Activated CD8-positive, alpha-beta memory T cell treated with anti-CD3 and anti-CD28 coated beads for 4 hours (primary cell): ENCODE data around the gene YPEL4.

Source experiments
- DNase-seq, 2 donors: peaks; one replicate each; pipeline ENCODE4 v3.0.0-alpha.2; 2020; ENCODE audit warnings: low read depth in 2 of 2

The YPEL4 gene

DNA sequence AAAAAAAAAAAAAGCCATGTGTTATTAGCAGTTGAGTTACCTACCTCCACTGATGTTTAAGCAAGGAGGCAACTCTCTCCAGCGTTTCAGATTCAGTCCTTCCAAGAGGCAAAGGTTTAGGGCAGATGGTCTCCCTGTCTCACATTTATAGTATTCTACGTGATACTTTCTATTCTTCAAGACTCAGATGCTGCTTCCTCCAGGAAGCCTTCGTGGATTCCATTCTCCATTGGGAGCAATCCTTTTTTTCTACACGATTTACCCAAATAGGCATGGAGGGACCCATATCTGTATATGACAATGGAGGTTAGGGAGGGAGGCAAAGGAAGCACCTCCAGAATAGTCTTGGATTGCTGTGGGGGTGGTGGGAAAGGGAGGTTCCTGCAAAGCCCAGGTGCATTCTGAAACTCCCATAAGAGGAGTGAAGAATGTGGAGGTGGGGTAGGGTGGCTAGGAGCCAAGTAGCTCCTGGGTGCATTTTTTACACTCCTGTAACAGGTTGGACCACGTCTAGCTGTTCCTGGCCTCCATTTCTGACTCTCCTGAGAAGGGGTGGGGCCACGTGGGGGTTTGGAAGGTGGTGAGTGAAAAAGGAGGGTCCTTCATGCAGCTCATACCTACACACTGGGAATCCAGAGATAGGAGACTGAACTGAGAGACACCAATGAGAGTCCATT lies 16.2 kb downstream of the YPEL4 start:
- no peak for DNase-seq

DNA sequence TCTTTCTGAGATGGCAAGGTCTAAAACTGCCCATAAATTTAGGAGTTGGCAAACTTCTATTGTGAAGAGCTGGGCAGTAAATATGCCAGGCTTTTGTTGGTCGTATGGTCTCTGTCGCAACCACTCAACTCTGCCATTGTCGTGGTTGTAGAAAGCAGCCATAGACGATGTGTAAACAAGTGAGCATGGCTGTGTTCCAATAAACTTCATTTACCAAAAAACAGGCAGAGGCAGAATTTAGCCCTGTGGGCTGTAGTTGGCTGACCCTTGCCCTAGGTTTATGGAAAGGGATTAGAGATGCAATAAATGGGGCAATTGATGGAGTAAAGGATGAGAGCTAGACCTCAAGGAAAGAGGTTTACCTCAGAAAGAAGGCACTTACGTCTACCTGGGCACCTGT lies 17.6 kb downstream of the YPEL4 start:
- no peak for DNase-seq

- DNase-seq, result no peak
Observed at GRCh38 chr11:57630171-57630570, 19.5 kb downstream of the YPEL4 start.

DNA sequence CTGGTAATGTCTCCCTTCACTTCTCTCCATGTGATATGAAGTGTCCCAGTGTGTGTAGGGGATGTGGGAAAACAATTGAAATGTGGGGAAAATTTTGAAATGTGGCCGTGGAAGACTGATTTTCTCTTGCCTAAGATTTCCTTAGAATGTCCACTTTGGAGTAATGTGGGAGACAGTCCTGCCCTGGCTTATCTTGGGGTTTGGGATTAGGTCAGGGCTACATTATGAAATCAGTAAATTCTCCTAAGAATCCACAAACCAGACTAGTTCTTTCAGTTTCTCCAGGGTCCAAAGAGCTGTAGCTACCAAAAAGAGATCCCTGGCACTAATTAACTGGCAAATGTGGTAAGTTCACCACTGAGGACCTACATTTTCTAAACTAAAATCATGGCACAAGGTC lies 22.8 kb downstream of the YPEL4 start:
- no peak for DNase-seq

DNA sequence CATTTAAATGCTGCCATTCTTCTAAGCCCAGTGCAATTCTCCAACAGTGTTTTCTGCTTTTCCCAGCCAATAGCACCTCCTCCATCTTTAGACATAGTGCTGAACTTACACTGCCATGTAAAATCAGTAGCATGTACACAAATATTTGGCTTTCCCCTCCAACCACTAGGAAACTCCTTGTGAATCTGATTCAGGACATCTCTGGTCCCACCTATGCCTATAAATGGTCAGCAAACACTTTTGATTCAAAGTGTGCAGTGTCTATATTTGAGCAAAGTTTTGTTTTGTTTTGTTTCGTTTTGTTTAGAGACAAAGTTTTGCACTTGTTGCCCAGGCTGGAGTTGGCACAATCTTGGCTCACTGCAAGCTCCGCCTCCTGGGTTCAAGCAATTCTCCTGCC lies 24.8 kb downstream of the YPEL4 start:
- DNase-seq, result no peak

DNA sequence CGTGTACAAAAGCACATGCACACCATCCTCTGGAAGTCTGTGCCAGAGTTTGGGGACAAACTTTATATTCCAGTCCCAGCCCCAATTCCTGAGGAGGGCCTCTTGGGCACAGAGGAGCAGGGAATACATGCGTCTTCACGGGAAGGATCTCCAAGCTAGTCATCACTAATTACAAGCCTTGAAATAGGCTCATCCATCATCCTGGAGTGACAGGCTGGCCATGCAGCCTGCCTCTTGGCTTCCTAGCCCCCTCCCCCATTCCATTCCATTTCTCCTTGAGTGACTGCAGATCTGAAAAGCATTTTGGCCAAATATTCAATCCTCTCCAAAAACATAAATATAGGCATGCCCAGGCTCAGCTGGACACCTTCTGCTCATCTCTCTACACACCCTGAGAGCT lies 27.4 kb downstream of the YPEL4 start:
- no peak for DNase-seq

DNA sequence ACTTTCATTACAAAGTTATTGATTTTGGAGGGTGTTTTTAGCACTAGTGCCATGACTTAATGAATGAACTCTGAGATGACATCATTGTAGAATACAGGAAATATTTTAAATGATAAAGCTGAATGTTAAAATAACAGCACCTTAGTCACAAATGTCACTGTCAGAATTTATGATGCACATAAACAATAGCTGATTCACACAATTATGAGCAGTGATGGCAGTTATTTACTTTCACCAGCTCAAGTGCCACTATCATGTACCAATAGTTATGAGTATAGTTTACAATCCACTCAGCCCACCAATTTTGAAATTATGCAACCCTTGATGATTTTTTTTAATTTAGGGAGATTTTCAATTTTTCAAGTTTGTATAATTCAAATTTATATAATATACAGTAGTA lies 29.2 kb downstream of the YPEL4 start:
- DNase-seq, result no peak

DNA sequence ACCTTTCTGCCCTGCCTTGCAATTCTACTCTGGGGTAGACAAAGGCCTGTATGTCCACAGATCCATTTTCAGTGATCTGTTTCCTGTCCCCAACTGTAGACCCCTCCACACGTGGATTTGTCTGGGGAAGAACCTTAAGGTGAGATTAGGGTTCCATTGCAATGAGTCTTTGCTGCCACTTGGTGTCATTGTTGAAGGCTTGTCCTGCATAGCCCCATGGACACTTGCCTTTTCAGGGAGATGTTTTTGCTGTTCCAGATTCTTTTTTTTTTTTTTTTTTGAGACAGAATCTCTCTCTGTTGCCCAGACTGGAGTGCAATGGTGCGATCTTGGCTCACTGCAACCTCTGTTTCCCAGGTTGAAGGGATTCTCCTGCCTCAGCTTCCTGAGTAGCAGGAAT lies 30.4 kb downstream of the YPEL4 start:
- no peak for DNase-seq

DNA sequence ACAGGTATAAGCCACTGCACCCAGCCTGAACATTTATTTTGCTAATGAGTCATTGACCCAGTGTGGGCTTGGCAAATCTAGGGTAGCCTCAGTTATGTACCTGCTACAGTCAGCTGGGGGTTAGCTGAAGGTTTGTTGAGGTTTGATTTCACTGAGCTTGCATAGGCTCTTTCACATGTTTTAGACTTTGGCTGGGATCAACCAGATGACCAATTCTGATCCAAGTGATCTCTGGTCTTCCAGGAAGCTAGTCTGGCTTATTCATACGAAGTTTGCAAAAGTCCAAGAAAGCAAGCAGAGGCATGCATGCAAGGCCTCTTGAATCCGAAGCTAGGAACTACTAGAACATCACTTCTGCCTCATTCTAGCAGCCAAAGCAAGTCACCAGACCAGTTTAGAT lies 31.3 kb downstream of the YPEL4 start:
- DNase-seq, result no peak

- DNase-seq, result no peak
Observed at GRCh38 chr11:57616595-57616994, 33.1 kb downstream of the YPEL4 start.

DNA sequence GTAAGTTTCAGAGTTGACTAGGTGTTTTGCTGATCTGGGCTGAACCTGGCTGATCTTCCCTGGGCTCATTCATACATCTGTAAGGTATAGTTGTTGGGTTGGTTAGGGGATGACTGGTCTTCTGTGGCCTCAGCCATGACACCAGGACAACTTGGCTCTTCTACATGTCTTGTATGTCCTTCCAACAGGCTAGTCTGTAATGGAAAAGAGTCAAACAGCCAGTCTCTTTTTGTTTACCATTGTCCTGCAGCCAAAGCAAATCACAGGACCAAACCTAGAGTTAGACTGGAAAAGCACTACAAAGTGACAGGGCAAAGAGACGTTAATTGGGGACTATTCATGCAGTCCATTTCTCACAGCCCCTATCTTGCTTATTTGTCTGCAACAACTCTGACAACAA lies 34.4 kb downstream of the YPEL4 start:
- DNase-seq, result no peak

DNA sequence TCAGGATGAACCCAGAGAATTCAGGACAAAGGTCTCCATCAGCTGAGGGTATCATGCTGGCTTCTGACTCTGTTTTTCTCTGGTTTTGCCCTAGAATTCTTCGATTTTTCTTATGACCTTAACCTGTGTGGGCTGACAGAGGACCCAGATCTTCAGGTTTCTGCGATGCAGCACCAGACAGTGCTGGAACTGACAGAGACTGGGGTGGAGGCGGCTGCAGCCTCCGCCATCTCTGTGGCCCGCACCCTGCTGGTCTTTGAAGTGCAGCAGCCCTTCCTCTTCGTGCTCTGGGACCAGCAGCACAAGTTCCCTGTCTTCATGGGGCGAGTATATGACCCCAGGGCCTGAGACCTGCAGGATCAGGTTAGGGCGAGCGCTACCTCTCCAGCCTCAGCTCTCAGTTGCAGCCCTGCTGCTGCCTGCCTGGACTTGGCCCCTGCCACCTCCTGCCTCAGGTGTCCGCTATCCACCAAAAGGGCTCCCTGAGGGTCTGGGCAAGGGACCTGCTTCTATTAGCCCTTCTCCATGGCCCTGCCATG lies 35.4 kb downstream of the YPEL4 start:
- DNase-seq, result no peak

DNA sequence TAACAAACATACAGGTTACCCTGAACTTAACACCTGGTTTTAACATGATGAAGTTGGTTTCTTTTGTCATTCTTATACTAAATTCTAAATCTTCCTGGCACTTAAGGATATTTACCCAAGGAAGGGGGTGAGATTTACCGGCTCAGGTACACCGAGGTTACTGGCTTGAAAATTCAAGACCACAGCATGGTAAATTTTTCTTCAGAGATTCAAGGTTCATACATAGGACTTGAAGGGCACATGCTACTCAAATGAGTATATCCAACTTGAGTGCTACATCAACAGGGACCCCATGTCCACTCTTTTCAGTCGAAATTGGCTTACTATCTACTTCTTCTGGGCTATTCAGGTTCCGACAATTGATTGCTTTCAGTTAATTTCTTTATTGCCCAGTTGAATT lies 39.5 kb downstream of the YPEL4 start:
- no peak for DNase-seq

DNA sequence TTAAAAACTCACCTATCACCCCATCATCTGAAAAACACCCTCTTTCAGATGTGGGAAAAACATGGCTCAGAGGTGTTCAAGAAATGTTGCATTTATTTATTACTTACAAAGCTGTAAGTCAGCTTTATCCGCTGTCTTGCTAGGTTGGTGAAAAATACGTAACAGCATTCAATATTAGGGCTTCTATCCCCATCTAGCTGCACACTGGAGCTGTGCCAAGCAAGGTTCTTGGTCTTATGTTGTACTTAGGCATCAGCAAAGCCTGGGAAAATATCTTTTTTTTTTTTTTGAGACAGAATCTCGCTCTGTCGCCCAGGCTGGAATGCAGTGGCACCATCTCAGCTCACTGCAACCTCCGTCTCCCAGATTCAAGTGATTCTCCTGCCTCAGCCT lies 44.7 kb downstream of the YPEL4 start:
- DNase-seq, result no peak

- no peak for DNase-seq
Observed at GRCh38 chr11:57604296-57605027, 45.2 kb downstream of the YPEL4 start.

DNA sequence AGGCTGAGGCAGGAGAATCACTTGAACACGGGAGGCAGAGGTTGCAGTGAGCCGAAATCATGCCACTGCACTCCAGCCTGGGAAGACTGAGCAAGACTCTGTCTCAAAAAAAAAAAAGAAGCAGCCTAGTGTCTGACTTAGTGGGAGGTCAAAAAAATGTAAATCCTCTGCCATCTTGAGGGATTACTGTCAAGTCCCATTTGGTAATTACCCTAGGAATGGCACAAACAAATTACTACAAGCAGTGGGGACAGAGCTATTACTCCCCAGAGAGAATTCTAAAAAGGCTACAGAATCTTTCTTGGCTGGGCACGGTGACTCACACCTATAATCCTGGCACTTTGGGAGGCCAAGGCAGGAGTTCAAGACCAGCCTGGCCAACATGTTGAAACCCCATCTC lies 48.4 kb downstream of the YPEL4 start:
- DNase-seq, result no peak

DNA sequence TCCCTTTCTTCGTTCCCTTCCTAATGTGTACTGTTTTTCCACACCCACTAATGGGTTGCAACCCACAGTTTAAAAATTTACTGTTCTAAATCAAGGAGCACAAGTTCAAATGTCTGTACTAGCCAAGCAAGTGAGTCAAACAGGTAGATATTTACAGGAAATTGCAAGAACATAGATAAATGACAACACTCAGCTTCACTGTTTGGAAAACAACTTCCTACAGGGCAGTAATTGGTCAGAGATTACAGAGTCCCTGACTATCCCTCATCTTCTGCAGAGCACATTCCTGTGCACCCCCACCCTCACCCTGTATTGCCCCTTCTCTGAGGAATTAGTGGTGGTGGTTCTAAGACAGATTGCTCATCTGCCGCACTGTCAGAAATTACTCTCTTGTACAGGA lies 50.3 kb downstream of the YPEL4 start:
- DNase-seq, result no peak

- no peak for DNase-seq
Observed at GRCh38 chr11:57598831-57599155, 50.9 kb downstream of the YPEL4 start.

- DNase-seq, result no peak
Observed at GRCh38 chr11:57597916-57598830, 51.5 kb downstream of the YPEL4 start.

DNA sequence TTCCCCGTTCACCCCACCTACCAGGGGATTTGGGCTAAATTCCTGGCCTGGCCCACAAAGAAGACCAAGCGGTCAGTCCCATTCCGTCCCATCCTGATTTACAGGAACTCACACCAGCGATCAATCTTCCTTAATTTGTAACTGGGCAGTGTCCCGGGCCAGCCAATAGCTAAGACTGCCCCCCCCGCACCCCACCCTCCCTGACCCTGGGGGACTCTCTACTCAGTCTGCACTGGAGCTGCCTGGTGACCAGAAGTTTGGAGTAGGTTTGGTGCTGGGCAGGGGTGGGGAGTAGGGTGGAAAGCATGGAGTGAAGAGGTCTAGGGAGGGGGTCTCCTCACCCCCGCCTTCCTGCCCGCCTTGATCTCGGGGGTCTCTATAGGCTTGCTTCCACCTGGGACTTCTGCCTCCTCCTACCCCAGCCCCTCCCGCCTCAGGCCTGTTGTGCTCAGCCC lies 52.2 kb downstream of the YPEL4 start, which contains the start of gene SERPING1:
Gene SERPING1 (plus strand): TSS at position 225 of the 455 bp plus-strand sequence. CDS start 586 bp downstream, outside the sequence.
- DNase-seq, result no peak

DNA sequence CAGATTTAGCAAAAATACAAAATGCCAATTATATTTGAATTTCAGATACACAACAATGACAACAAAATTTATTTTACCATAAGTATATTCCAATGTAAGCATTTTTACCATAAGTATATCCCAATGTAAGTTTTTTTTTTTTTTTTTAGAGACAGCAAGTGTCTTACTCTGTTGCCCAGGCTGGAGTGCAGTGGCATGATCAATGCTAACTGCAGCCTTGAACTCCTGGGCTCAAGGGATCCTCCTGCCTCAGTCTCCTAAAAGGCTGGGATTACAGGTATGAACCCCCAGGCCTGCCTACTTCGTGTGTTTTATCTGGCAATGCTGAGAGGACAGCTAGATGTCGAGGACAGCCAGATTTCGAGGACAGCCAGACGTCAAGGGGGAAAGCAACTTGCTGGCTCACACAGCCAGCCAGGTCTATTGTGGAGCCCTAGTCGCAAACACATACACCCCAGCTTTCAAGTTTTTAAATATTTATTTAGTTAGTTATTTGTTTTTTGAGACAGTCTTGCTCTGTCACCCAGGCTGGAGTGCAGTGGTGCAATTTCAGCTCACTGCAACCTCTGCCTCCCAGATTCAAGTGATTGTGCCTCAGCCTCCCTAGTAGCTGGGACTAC lies 53.3 kb downstream of the YPEL4 start:
- no peak for DNase-seq
